H9 (cell line): ENCODE results near the gene RNF130. TPM values are rescaled to one million over a fixed set of nuclear protein-coding genes. Genes with fewer than 3 reads are reported as not detected.

ENCODE experiments used
- DNase-seq: peaks from one replicate; pipeline ENCODE4 v3.0.0-alpha.2; 2017
- H2AFZ ChIP-seq: one replicate; pipeline ENCODE4 v1.6.1; 2013; ENCODE audit warnings: mild to moderate bottlenecking, low read length, control low read depth, moderate library complexity
- H2AK5ac ChIP-seq: 2 replicates; pipeline ENCODE4 v1.6.1; 2013; ENCODE audit warnings: low read length, control low read depth, mixed read lengths; ENCODE audit not compliant: insufficient read length
- H2BK120ac ChIP-seq: one replicate; pipeline ENCODE4 v1.6.1; 2013; ENCODE audit warnings: low read depth, mild to moderate bottlenecking, low read length, control low read depth, inconsistent platforms; ENCODE audit not compliant: poor library complexity, severe bottlenecking
- H2BK12ac ChIP-seq: 2 replicates; pipeline ENCODE4 v1.6.1; 2013; ENCODE audit warnings: low read length, control low read depth, mixed read lengths, low read depth; ENCODE audit not compliant: insufficient read length
- H2BK15ac ChIP-seq: 2 replicates; pipeline ENCODE4 v1.6.1; 2013; ENCODE audit warnings: low read depth, low read length, control low read depth
- H2BK20ac ChIP-seq: one replicate; pipeline ENCODE4 v1.6.1; 2013; ENCODE audit warnings: low read depth, mild to moderate bottlenecking, low read length, control low read depth, inconsistent platforms; ENCODE audit not compliant: poor library complexity, severe bottlenecking
- H2BK5ac ChIP-seq: 2 replicates; pipeline ENCODE4 v1.6.1; 2013; ENCODE audit warnings: low read length, control low read depth, mixed read lengths; ENCODE audit not compliant: insufficient read length
- H3K14ac ChIP-seq: 2 replicates; pipeline ENCODE4 v1.6.1; 2013; ENCODE audit warnings: low read length, control low read depth; ENCODE audit not compliant: insufficient read depth
- H3K18ac ChIP-seq: 2 replicates; pipeline ENCODE4 v1.6.1; 2013; ENCODE audit warnings: low read depth, mild to moderate bottlenecking, mixed read lengths, low read length, control low read depth; ENCODE audit not compliant: insufficient read length
- H3K23ac ChIP-seq: 2 replicates; pipeline ENCODE4 v1.6.1; 2013; ENCODE audit warnings: low read length, control low read depth, mixed read lengths, low read depth; ENCODE audit not compliant: insufficient read length
- H3K23me2 ChIP-seq: 2 replicates; pipeline ENCODE4 v1.6.1; 2013; ENCODE audit warnings: low read depth, mild to moderate bottlenecking, mixed read lengths, low read length, control low read depth; ENCODE audit not compliant: insufficient read length, poor library complexity, severe bottlenecking
- H3K27ac ChIP-seq: 2 replicates; pipeline ENCODE4 v1.5.1; 2013; ENCODE audit warnings: low read length, control low read depth, mixed read lengths, low read depth; ENCODE audit not compliant: insufficient read length
- H3K27me3 ChIP-seq: 2 replicates; pipeline ENCODE4 v1.6.1; 2013; ENCODE audit warnings: low read length, control low read depth, inconsistent platforms; ENCODE audit not compliant: insufficient read depth
- H3K4ac ChIP-seq: 2 replicates; pipeline ENCODE4 v1.6.1; 2013; ENCODE audit warnings: low read depth, mild to moderate bottlenecking, control low read depth, inconsistent platforms, low read length, moderate library complexity
- H3K4me1 ChIP-seq: 2 replicates; pipeline ENCODE4 v1.6.1; 2013; ENCODE audit warnings: low read length, control low read depth, inconsistent platforms; ENCODE audit not compliant: insufficient read depth
- H3K4me2 ChIP-seq: 2 replicates; pipeline ENCODE4 v1.6.1; 2013; ENCODE audit warnings: low read length, control low read depth, mixed read lengths; ENCODE audit not compliant: insufficient read length, insufficient read depth
- H3K56ac ChIP-seq: 2 replicates; pipeline ENCODE4 v1.6.1; 2013; ENCODE audit warnings: low read depth, mild to moderate bottlenecking, mixed read lengths, low read length, control low read depth; ENCODE audit not compliant: insufficient read length
- H3K79me1 ChIP-seq: 2 replicates; pipeline ENCODE4 v1.6.1; 2013; ENCODE audit warnings: low read depth, mild to moderate bottlenecking, moderate library complexity, low read length, control low read depth, inconsistent platforms; ENCODE audit not compliant: insufficient read depth, poor library complexity, severe bottlenecking
- H3K79me2 ChIP-seq: 2 replicates; pipeline ENCODE4 v1.6.1; 2013; ENCODE audit warnings: low read length, control low read depth, inconsistent platforms; ENCODE audit not compliant: insufficient read depth
- H3K9ac ChIP-seq: 2 replicates; pipeline ENCODE4 v1.6.1; 2013; ENCODE audit warnings: low read length, control low read depth, mixed read lengths; ENCODE audit not compliant: insufficient read length; ENCODE audit errors: extremely low read depth
- H3K9me3 ChIP-seq: one replicate; pipeline ENCODE4 v1.6.1; 2013; ENCODE audit warnings: low read depth, low read length, inconsistent platforms; ENCODE audit not compliant: control insufficient read depth
- H3T11ph ChIP-seq: one replicate; pipeline ENCODE4 v1.6.1; 2013; ENCODE audit warnings: mild to moderate bottlenecking, low read length, control low read depth, inconsistent platforms
- H4K20me1 ChIP-seq: one replicate; pipeline ENCODE4 v1.6.1; 2013; ENCODE audit not compliant: control insufficient read depth, insufficient read length, insufficient read depth
- H4K5ac ChIP-seq: 2 replicates; pipeline ENCODE4 v1.6.1; 2013; ENCODE audit warnings: low read depth, mild to moderate bottlenecking, mixed read lengths, low read length, control low read depth; ENCODE audit not compliant: insufficient read length
- H4K8ac ChIP-seq: replicated peaks from 2 replicates; pipeline ENCODE4 v1.6.1; 2013; ENCODE audit warnings: low read length, control low read depth, mixed read lengths, low read depth; ENCODE audit not compliant: insufficient read length
- H4K91ac ChIP-seq: 2 replicates; pipeline ENCODE4 v1.6.1; 2013; ENCODE audit warnings: low read depth, mild to moderate bottlenecking, moderate library complexity, mixed read lengths, low read length, control low read depth; ENCODE audit not compliant: insufficient read length
- H3K27ac Mint-ChIP-seq, 3 experiments: 2 replicates in 2 of 3; 3 replicates in 1 of 3; pipeline ENCODE4 v1.8.0; 2020 to 2021; ENCODE audit warnings: mixed read lengths in 3 of 3, mild to moderate bottlenecking in 1 of 3, moderate library complexity in 1 of 3
- H3K27me3 Mint-ChIP-seq: 2 replicates; pipeline ENCODE4 v1.8.0; 2021; ENCODE audit warnings: low read depth, mild to moderate bottlenecking, moderate library complexity, mixed read lengths
- H3K36me3 Mint-ChIP-seq, 3 experiments: 2 replicates in 2 of 3; 3 replicates in 1 of 3; pipeline ENCODE4 v1.8.0; 2020 to 2021; ENCODE audit warnings: low read depth in 3 of 3, mixed read lengths in 3 of 3; ENCODE audit not compliant: insufficient read depth in 1 of 3
- H3K4me1 Mint-ChIP-seq, 2 experiments: 2 replicates each; pipeline ENCODE4 v1.8.0; 2020; ENCODE audit warnings: mixed read lengths in 2 of 2
- H3K4me3 Mint-ChIP-seq, 2 experiments: 2 replicates in 1 of 2; 3 replicates in 1 of 2; pipeline ENCODE4 v1.8.0; 2020 to 2021; ENCODE audit warnings: mild to moderate bottlenecking in 2 of 2, mixed read lengths in 2 of 2, moderate library complexity in 1 of 2
- H3K9me3 Mint-ChIP-seq, 2 experiments: 2 replicates in 1 of 2; 3 replicates in 1 of 2; pipeline ENCODE4 v1.8.0; 2020; ENCODE audit warnings: mild to moderate bottlenecking in 2 of 2, mixed read lengths in 2 of 2, moderate library complexity in 1 of 2
- WGBS: extraction: QIAGEN DNeasy Blood & Tissue Kit; methylation state at CpG from one replicate; pipeline ENCODE4 v1.1.7; 2013; ENCODE audit warnings: missing lambda C conversion rate, low lambda C conversion rate, mixed read lengths; ENCODE audit not compliant: insufficient read length; ENCODE audit errors: extremely low coverage; 5-methylcytosine and 5-hydroxymethylcytosine counted together
- total RNA-seq: library from RNA; stranded (reverse); gene quantifications from 2 replicates; pipeline ENCODE4 v1.2.1, GENCODE V29; 2021
- TF ChIP-seq, protein P1 (sequence below): fragments of 200-600 bp; sonication (generic); conservative IDR thresholded peaks from 3 replicates; pipeline ENCODE4 v1.8.0; 2021; ENCODE audit warnings: antibody characterized with exemption, mild to moderate bottlenecking

RNF130 gene
- total RNA-seq, 1 experiment from 2014 or later = 80.0 TPM

DNA sequence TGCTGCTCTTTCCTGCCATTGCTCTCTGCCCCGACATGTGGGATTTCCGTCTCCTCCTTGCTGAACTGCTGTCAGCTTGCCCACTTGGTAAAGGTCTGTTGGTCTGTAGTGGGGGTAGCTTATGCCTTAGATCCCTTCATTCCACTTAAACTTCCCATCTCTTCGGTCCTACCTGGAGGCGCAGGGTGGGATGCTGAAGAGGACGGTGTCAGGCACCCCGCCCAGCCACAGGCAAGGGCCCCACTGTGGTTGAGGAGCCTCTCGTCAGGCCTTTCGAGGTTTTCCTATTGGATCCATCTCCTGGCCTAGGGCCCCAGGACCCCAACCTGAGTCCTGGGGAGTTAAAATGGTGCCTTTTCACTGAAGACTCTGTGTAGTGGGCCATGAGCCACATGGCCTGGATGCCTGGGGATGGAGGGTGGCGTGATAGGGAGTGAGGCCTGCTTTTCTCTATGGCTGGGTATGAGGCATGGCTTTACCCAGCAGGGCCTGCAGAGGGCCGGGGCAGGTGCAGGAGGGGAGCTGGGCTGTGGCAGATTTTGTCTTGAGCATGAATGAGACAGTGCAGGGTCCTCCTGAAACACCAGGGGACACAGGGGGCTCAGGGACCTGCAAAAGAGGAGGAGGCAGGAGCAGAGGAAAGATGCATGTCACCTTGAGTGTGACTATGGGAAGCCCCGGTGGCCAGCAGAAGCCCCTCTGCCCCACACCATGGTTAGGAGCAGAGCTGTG lies 25.8 kb upstream of the RNF130 start:
- Histone ChIP-seq H4K5ac (no peak overlapping the region), H2BK15ac (no peak overlapping the region), H2BK5ac (no peak overlapping the region), H3K14ac (no peak overlapping the region; the same call in 1 of the 2 replicates), H2BK12ac (no peak overlapping the region), H3K27me3 (no peaks in the 10 kb centered on the region), H4K91ac (no peak overlapping the region), H2BK20ac (no peak overlapping the region), H3K4me1 (no peaks in the 10 kb centered on the region), H3K23me2 (peaks cover 2% of the 10 kb centered on the region), H2AK5ac (no peak overlapping the region), H3K56ac (no peak overlapping the region), H4K8ac (no peak overlapping the region), H3K4me2 (no peak overlapping the region), H3K18ac (no peak overlapping the region), H3T11ph (no peak overlapping the region), H3K23ac (no peak overlapping the region), H3K27ac (no peak overlapping the region), H3K4ac (no peak overlapping the region), H3K79me1 (no peaks in the 10 kb centered on the region), H3K9me3 (no peaks in the 10 kb centered on the region), H2AFZ (no peak overlapping the region), H2BK120ac (no peak overlapping the region), H3K79me2 (no peaks in the 10 kb centered on the region), H3K9ac (no peak overlapping the region), H4K20me1 (no peaks in the 10 kb centered on the region)
- H3K4me3 Mint-ChIP-seq = no peak overlapping the region
- TF ChIP-seq, protein P1, sequence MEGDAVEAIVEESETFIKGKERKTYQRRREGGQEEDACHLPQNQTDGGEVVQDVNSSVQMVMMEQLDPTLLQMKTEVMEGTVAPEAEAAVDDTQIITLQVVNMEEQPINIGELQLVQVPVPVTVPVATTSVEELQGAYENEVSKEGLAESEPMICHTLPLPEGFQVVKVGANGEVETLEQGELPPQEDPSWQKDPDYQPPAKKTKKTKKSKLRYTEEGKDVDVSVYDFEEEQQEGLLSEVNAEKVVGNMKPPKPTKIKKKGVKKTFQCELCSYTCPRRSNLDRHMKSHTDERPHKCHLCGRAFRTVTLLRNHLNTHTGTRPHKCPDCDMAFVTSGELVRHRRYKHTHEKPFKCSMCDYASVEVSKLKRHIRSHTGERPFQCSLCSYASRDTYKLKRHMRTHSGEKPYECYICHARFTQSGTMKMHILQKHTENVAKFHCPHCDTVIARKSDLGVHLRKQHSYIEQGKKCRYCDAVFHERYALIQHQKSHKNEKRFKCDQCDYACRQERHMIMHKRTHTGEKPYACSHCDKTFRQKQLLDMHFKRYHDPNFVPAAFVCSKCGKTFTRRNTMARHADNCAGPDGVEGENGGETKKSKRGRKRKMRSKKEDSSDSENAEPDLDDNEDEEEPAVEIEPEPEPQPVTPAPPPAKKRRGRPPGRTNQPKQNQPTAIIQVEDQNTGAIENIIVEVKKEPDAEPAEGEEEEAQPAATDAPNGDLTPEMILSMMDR = peak; percentile 42; the same call in 2 of the 3 replicates
- WGBS = no CpG with 5 or more reads among the region's 11 CpGs
- H3K27me3 Mint-ChIP-seq = peaks cover 4% of the 10 kb centered on the region
- peaks cover 0 to 3% of the 10 kb centered on the region in 2 experiments; a peak in 3 of 5 replicates for H3K9me3 Mint-ChIP-seq
- DNase-seq = no peak
- H3K27ac Mint-ChIP-seq = no peak overlapping the region
- H3K4me1 Mint-ChIP-seq = peaks cover 2 to 3% of the 10 kb centered on the region in 2 experiments; a peak in 1 of 4 replicates
- peaks cover 0 to 11% (median 0%) of the 10 kb centered on the region in 3 experiments; a peak in 3 of 7 replicates for H3K36me3 Mint-ChIP-seq
